B cell (primary cell): ENCODE measurements around the gene S100A8. TPM values are rescaled to one million over a fixed set of nuclear protein-coding genes. Genes with fewer than 3 reads are reported as not detected.

Experiments used
- ATAC-seq: fragments of 200-7000 bp; cut with Tn5 transposase; one replicate; pipeline ENCODE4 v1.10.0; 2021; ENCODE audit warnings: low read depth, mild to moderate bottlenecking, moderate number of reproducible peaks, moderate library complexity
- CTCF ChIA-PET: fragments of 350-600 bp; sonication (Branson Sonifier 250); formaldehyde crosslinking; loops from one replicate; lab custom pipeline; 2021; ENCODE audit warnings: antibody characterized with exemption, inconsistent platforms; lab: Charles Lee
- POLR2A ChIA-PET: fragments of 350-600 bp; sonication (Branson Sonifier 250); formaldehyde crosslinking; loops from one replicate; lab custom pipeline; 2021; ENCODE audit warnings: antibody characterized with exemption; lab: Charles Lee
- DNase-seq: peaks from one replicate; pipeline ENCODE4 v3.0.0; 2013
- H2AFZ ChIP-seq: 2 replicates; pipeline ENCODE4 v1.6.1; 2012; ENCODE audit warnings: mild to moderate bottlenecking, low read depth, low read length; ENCODE audit not compliant: insufficient read depth, poor library complexity, severe bottlenecking
- H3K27ac ChIP-seq, 2 donors: 1 replicate in 1 of 2; 2 replicates in 1 of 2; pipeline ENCODE4 v1.5.1; 2012 to 2013; ENCODE audit warnings: low read length in 2 of 2, mild to moderate bottlenecking in 2 of 2, moderate library complexity in 1 of 2
- H3K27me3 ChIP-seq, 4 experiments: fragments of 200-600 bp in 1 of 4; sonication (generic) in 1 of 4; replicated peaks in 1 of 4; 1 replicate in 2 of 4; 2 replicates in 2 of 4; pipeline versions ENCODE4 v1.6.1 to v1.7.0; 2013 to 2016; ENCODE audit warnings: low read length in 3 of 4, mild to moderate bottlenecking in 2 of 4, mixed read lengths in 1 of 4, moderate library complexity in 1 of 4; ENCODE audit not compliant: insufficient read depth in 4 of 4, control insufficient read depth in 3 of 4; ENCODE audit errors: control extremely low read depth in 1 of 4
- H3K36me3 ChIP-seq, 2 experiments: replicated peaks in 1 of 2; 1 replicate in 1 of 2; 2 replicates in 1 of 2; pipeline versions ENCODE4 v1.6.1 to v1.7.1; 2013; ENCODE audit warnings: low read length in 1 of 2; ENCODE audit not compliant: insufficient read depth in 2 of 2, control insufficient read depth in 1 of 2; ENCODE audit errors: control extremely low read depth in 1 of 2, extremely low read depth in 1 of 2
- H3K4me1 ChIP-seq, 2 donors: fragments of 200-600 bp in 1 of 2; sonication (generic) in 1 of 2; 1 replicate in 1 of 2; 2 replicates in 1 of 2; pipeline versions ENCODE4 v1.5.1 to v1.6.1; 2013 to 2017; ENCODE audit warnings: low read length in 2 of 2; ENCODE audit not compliant: control insufficient read depth in 2 of 2, insufficient read depth in 2 of 2
- H3K4me2 ChIP-seq: replicated peaks from 2 replicates; pipeline ENCODE3; 2012; ENCODE audit warnings: mild to moderate bottlenecking, low read depth, low read length; ENCODE audit not compliant: poor library complexity, severe bottlenecking
- H3K4me3 ChIP-seq, 5 experiments: fragments of 200-600 bp in 1 of 5; sonication (generic) in 1 of 5; 1 replicate in 3 of 5; 2 replicates in 2 of 5; pipeline versions ENCODE4 v1.5.1 to v1.7.0; 2011 to 2016; ENCODE audit warnings: low read length in 4 of 5, mild to moderate bottlenecking in 4 of 5, low read depth in 2 of 5, control low read depth in 1 of 5, moderate library complexity in 1 of 5; ENCODE audit not compliant: insufficient read depth in 1 of 5; ENCODE audit errors: control extremely low read depth in 1 of 5, extremely low read depth in 1 of 5
- H3K79me2 ChIP-seq: fragments of 200-600 bp; sonication (generic); one replicate; pipeline ENCODE4 v1.6.0; 2016; ENCODE audit warnings: low read length; ENCODE audit not compliant: control insufficient read depth, insufficient read depth
- H3K9ac ChIP-seq: fragments of 200-600 bp; sonication (generic); 2 replicates; pipeline ENCODE4 v1.6.1; 2017; ENCODE audit warnings: mild to moderate bottlenecking, low read length, moderate library complexity
- H3K9me3 ChIP-seq, 3 donors: one replicate each; pipeline versions ENCODE4 v1.6.1 to v1.7.1; 2013; ENCODE audit warnings: low read length in 2 of 3; ENCODE audit not compliant: control insufficient read depth in 2 of 3, insufficient read depth in 1 of 3; ENCODE audit errors: control extremely low read depth in 1 of 3
- H4K20me1 ChIP-seq: 2 replicates; pipeline ENCODE4 v1.6.0; 2012; ENCODE audit warnings: mild to moderate bottlenecking, low read length; ENCODE audit not compliant: insufficient read depth, control insufficient read depth, poor library complexity, severe bottlenecking
- H3K27ac Mint-ChIP-seq: one replicate; pipeline ENCODE4 v1.8.0; 2021; ENCODE audit warnings: mixed read lengths
- H3K27me3 Mint-ChIP-seq: one replicate; pipeline ENCODE4 v1.8.0; 2021; ENCODE audit warnings: mixed read lengths
- H3K4me1 Mint-ChIP-seq: one replicate; pipeline ENCODE4 v1.8.0; 2021; ENCODE audit warnings: mixed read lengths
- H3K4me3 Mint-ChIP-seq: one replicate; pipeline ENCODE4 v1.8.0; 2021; ENCODE audit warnings: mixed read lengths
- H3K9me3 Mint-ChIP-seq: one replicate; pipeline ENCODE4 v1.8.0; 2022; ENCODE audit warnings: mixed read lengths; ENCODE audit not compliant: insufficient read depth
- CTCF ChIP-seq: fragments of 200-600 bp; IDR thresholded peaks from one replicate; pipeline ENCODE4 v1.8.0; 2022; ENCODE audit warnings: antibody characterized with exemption, mild to moderate bottlenecking
- EZH2 ChIP-seq: IDR thresholded peaks from 2 replicates; pipeline ENCODE4 v1.6.1; 2012; ENCODE audit warnings: borderline replicate concordance, low read depth, mild to moderate bottlenecking, moderate library complexity, low read length; ENCODE audit not compliant: insufficient read depth, poor library complexity, severe bottlenecking
- WGBS: methylation state at CpG from one replicate; pipeline ENCODE4 v1.1.5; 2013; ENCODE audit warnings: missing lambda C conversion rate; ENCODE audit not compliant: insufficient coverage; 5-methylcytosine and 5-hydroxymethylcytosine counted together
- intact Hi-C: fragments of 100-400 bp; cut with micrococcal nuclease; formaldehyde crosslinking; loops from one replicate; pipeline ENCODE4 v1.10.0; 2022
- polyA plus RNA-seq: library from polyadenylated mRNA; depleted of rRNA; stranded (reverse); fragments of >200 nt; gene quantifications from 2 replicates; pipeline ENCODE4 v1.2.3, GENCODE V29; 2012
- total RNA-seq, 2 donors: library from RNA; stranded (reverse); fragments of 120-200 nt in 1 of 2; gene quantifications; 1 replicate in 1 of 2; 2 replicates in 1 of 2; pipeline versions ENCODE4 v1.2.3 to v1.2.4, GENCODE V29; 2013 to 2022

S100A8 gene
- total and polyA plus RNA-seq, 2 donors (not counting 1 experiment from before 2014, with no cell fraction given) = 3.3 to 16.7 TPM

GRCh38 chr1:153397051-153397923 lies 6.4 kb upstream of the S100A8 start:
- H3K4me3 Mint-ChIP-seq = no peak overlapping the region
- H3K4me1 ChIP-seq = no peaks in the 10 kb centered on the region
- H3K27ac Mint-ChIP-seq = no peak overlapping the region
- no peak for DNase-seq
- H4K20me1 ChIP-seq = no peaks in the 10 kb centered on the region
- peaks cover 47% of the 10 kb centered on the region for H3K27me3 Mint-ChIP-seq
- no peak overlapping the region for H2AFZ ChIP-seq
- H3K27ac ChIP-seq = no peak overlapping the region
- ATAC-seq = no peak
- no peaks in the 10 kb centered on the region for H3K36me3 ChIP-seq
- H3K79me2 ChIP-seq = no peaks in the 10 kb centered on the region
- no peak overlapping the region for H3K4me3 ChIP-seq
- no peak overlapping the region for H3K4me2 ChIP-seq
- H3K9me3 ChIP-seq = no peaks in the 10 kb centered on the region
- no peaks in the 10 kb centered on the region for H3K4me1 Mint-ChIP-seq
- intact Hi-C loops = no loop called here
- WGBS = 85% methylated on average over 19 of the region's 19 CpGs
- no peak overlapping the region for H3K9ac ChIP-seq
- ChIA-PET CTCF (no interaction called here), POLR2A (no interaction called here)
- peaks cover 0 to 4% (median 0%) of the 10 kb centered on the region in 4 experiments for H3K27me3 ChIP-seq
- no peak for TF ChIP-seq CTCF
- TF ChIP-seq EZH2 = no peak
- no peaks in the 10 kb centered on the region for H3K9me3 Mint-ChIP-seq

GRCh38 chr1:153396461-153396860 lies 5.6 kb upstream of the S100A8 start:
- H3K27me3 ChIP-seq = peaks cover 0 to 4% (median 0%) of the 10 kb centered on the region in 4 experiments
- CTCF ChIA-PET = no interaction called here
- no peak overlapping the region for H2AFZ ChIP-seq
- Mint-ChIP-seq H3K4me1 (no peaks in the 10 kb centered on the region), H3K9me3 (no peaks in the 10 kb centered on the region), H3K27me3 (peaks cover 44% of the 10 kb centered on the region), H3K4me3 (no peak overlapping the region), H3K27ac (no peak overlapping the region)
- no peaks in the 10 kb centered on the region for H3K79me2 ChIP-seq
- no peaks in the 10 kb centered on the region for H3K36me3 ChIP-seq
- no peaks in the 10 kb centered on the region for H4K20me1 ChIP-seq
- H3K27ac ChIP-seq = no peak overlapping the region
- TF ChIP-seq EZH2 (no peak), CTCF (no peak)
- H3K4me3 ChIP-seq = no peak overlapping the region
- WGBS = 80% methylated on average over 2 of the region's 6 CpGs
- ATAC-seq (no peak), DNase-seq (no peak)
- H3K9me3 ChIP-seq = no peaks in the 10 kb centered on the region
- H3K9ac ChIP-seq = no peak overlapping the region
- intact Hi-C loops = no loop called here
- POLR2A ChIA-PET = no interaction called here
- H3K4me2 ChIP-seq = no peak overlapping the region
- H3K4me1 ChIP-seq = no peaks in the 10 kb centered on the region
